ENCODE measurements around the gene PLSCR5. TPM values are rescaled to one million over a fixed set of nuclear protein-coding genes. Genes with fewer than 3 reads are reported as not detected.

The PLSCR5 gene
- total RNA-seq, result not detected

DNA sequence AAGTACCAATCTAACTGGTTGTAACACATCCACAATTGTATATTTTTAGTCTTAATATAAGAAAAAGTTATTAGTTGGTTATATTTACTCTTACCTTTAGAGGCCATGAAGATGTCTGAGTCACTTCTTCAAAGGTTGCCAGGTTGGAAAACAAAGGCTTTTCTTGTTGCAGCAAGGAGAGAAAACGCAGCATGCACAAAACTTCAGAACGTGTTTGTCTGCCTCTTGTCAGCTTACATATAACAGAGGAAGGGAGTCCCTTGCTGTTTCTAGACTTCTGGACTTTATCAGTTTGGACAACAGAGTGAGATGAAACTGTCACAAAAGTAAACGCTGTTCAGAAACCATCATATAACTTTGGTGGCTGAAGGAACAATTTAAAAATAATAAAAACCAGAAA, at the start of gene PLSCR5:
Gene PLSCR5 (minus strand): TSS at position 241 of the 400 bp plus-strand sequence. CDS start 134 bp downstream, at position 107.

GRCh38 chr3:146544002-146544928, 60.9 kb downstream of the PLSCR5 start, which contains the start of gene PLSCR1:
TSS of gene PLSCR1 (minus strand) at chr3:146544607. CDS start at chr3:146536552, 8,055 bp downstream.

Small RNAs within 50 kb of the gene (small RNA-seq; reads per million reads assigned to genes)
- gene RNU6-428P (ENCODE audit: low replicate concordance), result not detected

Other genes with a start within 250 kb of the PLSCR5 start
- not detected for gene PLSCR2, start 135.8 kb downstream of the PLSCR5 start, total RNA-seq
- gene PLSCR1, start 60.7 kb downstream of the PLSCR5 start, total RNA-seq, result 9.1 TPM